HepG2 (cell line): ENCODE data around the gene NDUFB5. TPM values are rescaled to one million over a fixed set of nuclear protein-coding genes. Genes with fewer than 3 reads are reported as not detected.

Experiments
- ATAC-seq: fragments of 200-7000 bp; cut with Tn5 transposase; 3 replicates; pipeline ENCODE4 v1.9.1; 2020; ENCODE audit warnings: mild to moderate bottlenecking, moderate library complexity
- BruUV-seq: library from RNA; stranded (reverse); fragments of 400-500 nt; replicated peaks from 2 replicates; lab custom pipeline; 2021; lab: Mats Ljungman, UMichigan
- CTCF ChIA-PET: fragments of 300-600 bp; formaldehyde crosslinking; extraction: SDS; loops from one replicate; lab custom pipeline; 2021; ENCODE audit warnings: low total read pairs, inconsistent platforms, low intra/inter-chr PET ratio; lab: Yijun Ruan, JAX
- POLR2A ChIA-PET: fragments of 350-600 bp; sonication (Branson Sonifier 250); formaldehyde crosslinking; loops from one replicate; lab custom pipeline; 2020; ENCODE audit warnings: antibody characterized with exemption, inconsistent platforms; lab: Yijun Ruan, JAX
- DNase-seq: peaks from one replicate; pipeline ENCODE4 v3.0.0-alpha.2; 2015; ENCODE audit warnings: low spot score
- FAIRE-seq: peaks from 3 replicates; lab custom pipeline; 2011; peaks lifted over from hg19 to GRCh38; lab: Jason Lieb, UNC
- H2AFZ ChIP-seq: one replicate; pipeline ENCODE4 v1.6.1; 2011; ENCODE audit warnings: low read length, inconsistent platforms
- H3K27ac ChIP-seq: fragments of 300-600 bp; 3 replicates; pipeline ENCODE4 v1.8.0; 2011; ENCODE audit warnings: mixed run types, mild to moderate bottlenecking, mixed read lengths, low read length, inconsistent platforms; ENCODE audit not compliant: insufficient read depth; ENCODE audit errors: extremely low read length
- H3K27me3 ChIP-seq, 2 experiments: fragments of 200-600 bp in 1 of 2; 2 replicates in 1 of 2; 3 replicates in 1 of 2; pipeline versions ENCODE4 v1.6.0 to v1.8.0; 2011; ENCODE audit warnings: low read length in 2 of 2, mild to moderate bottlenecking in 2 of 2, moderate library complexity in 2 of 2, inconsistent platforms in 1 of 2; ENCODE audit not compliant: insufficient read depth in 2 of 2, control insufficient read depth in 1 of 2
- H3K36me3 ChIP-seq, 2 experiments: fragments of 200-600 bp in 1 of 2; replicated peaks in 1 of 2; 2 replicates in 1 of 2; 3 replicates in 1 of 2; pipeline versions ENCODE4 v1.5.1 to v1.8.0; 2011; ENCODE audit warnings: low read length in 2 of 2, inconsistent platforms in 1 of 2; ENCODE audit not compliant: insufficient read depth in 2 of 2, control insufficient read depth in 1 of 2
- H3K4me1 ChIP-seq: 2 replicates; pipeline ENCODE4 v1.5.1; 2012; ENCODE audit warnings: low read length, inconsistent platforms; ENCODE audit not compliant: insufficient read depth
- H3K4me2 ChIP-seq: 2 replicates; pipeline ENCODE4 v1.6.0; 2011; ENCODE audit warnings: low read depth, low read length, inconsistent platforms
- H3K4me3 ChIP-seq, 3 experiments: fragments of 200-600 bp in 1 of 3; sonication (generic), shearing (Covaris generic) in 1 of 3; replicated peaks in 1 of 3; 2 replicates each; pipeline ENCODE4 v1.5.1; 2011 to 2016; ENCODE audit warnings: low read length in 3 of 3, inconsistent platforms in 2 of 3, low read depth in 2 of 3, mild to moderate bottlenecking in 2 of 3, control low read depth in 1 of 3, mixed read lengths in 1 of 3; ENCODE audit not compliant: insufficient read depth in 1 of 3
- H3K79me2 ChIP-seq: one replicate; pipeline ENCODE4 v1.6.1; 2011; ENCODE audit warnings: low read length, inconsistent platforms; ENCODE audit not compliant: insufficient read depth
- H3K9ac ChIP-seq: 2 replicates; pipeline ENCODE4 v1.6.0; 2011; ENCODE audit warnings: mild to moderate bottlenecking, low read depth, low read length, inconsistent platforms; ENCODE audit not compliant: insufficient read depth
- H3K9me3 ChIP-seq: 2 replicates; pipeline ENCODE4 v1.5.1; 2012; ENCODE audit warnings: mild to moderate bottlenecking, low read length
- H4K20me1 ChIP-seq: 2 replicates; pipeline ENCODE4 v1.6.0; 2011; ENCODE audit warnings: inconsistent platforms, mild to moderate bottlenecking, low read length, moderate library complexity; ENCODE audit not compliant: insufficient read depth
- ZFP36L1 ChIP-seq: sonication (generic); formaldehyde crosslinking; IDR thresholded peaks from 2 replicates; pipeline ENCODE4 v1.8.0; 2022; ENCODE audit warnings: mild to moderate bottlenecking, missing genetic modification reagents, moderate library complexity
- ZKSCAN5 ChIP-seq: sonication (generic); formaldehyde crosslinking; IDR thresholded peaks from 2 replicates; pipeline ENCODE4 v1.5.1; 2020; ENCODE audit warnings: mild to moderate bottlenecking, missing genetic modification reagents
- ZNF552 ChIP-seq: sonication (generic); formaldehyde crosslinking; IDR thresholded peaks from 2 replicates; pipeline ENCODE4 v1.9.0; 2022; ENCODE audit warnings: missing genetic modification reagents, mild to moderate bottlenecking, borderline replicate concordance
- WGBS: methylation state at CpG from one replicate; pipeline ENCODE4 v1.1.6; 2017; ENCODE audit warnings: low lambda C conversion rate; 5-methylcytosine and 5-hydroxymethylcytosine counted together
- in situ Hi-C: cut with HindIII; loops from 2 replicates; pipeline ENCODE4 v1.10.0; 2017; ENCODE audit warnings: low pct_unique_long_range_greater_than_20kb; ENCODE audit not compliant: extremely low pct_ligation_motif_present
- intact Hi-C: fragments of 100-400 bp; cut with micrococcal nuclease; formaldehyde crosslinking; loops from one replicate; pipeline ENCODE4 v1.10.0; 2022; ENCODE audit not compliant: unreplicated experiment
- polyA plus RNA-seq, 8 experiments: library from polyadenylated mRNA; depleted of rRNA in 3 of 8; stranded (reverse) in 7 of 8; unstranded in 1 of 8; fragments of >200 nt; fragmentation: Illumina TruSeq in 4 of 8; extraction: Trizol in 4 of 8; gene quantifications; 2 replicates each; pipeline versions ENCODE4 v1.2.1 to v1.2.3, GENCODE V29; 2011 to 2016; ENCODE audit warnings: low read depth in 4 of 8, missing spikeins in 1 of 8, mixed read lengths in 1 of 8; ENCODE audit not compliant: insufficient read depth in 1 of 8
- total RNA-seq, 5 experiments: library from RNA; depleted of rRNA; stranded (reverse); fragments of >200 nt; fragmentation: Illumina TruSeq; extraction: Trizol; gene quantifications; 2 replicates each; pipeline ENCODE4 v1.2.3, GENCODE V29; 2016; ENCODE audit warnings: low read depth in 1 of 5

Gene NDUFB5
- total and polyA plus RNA-seq, 2 of the 13 experiments (the other 11 are each of a cell fraction or from before 2014, with no cell fraction given), result 43.3 to 120 TPM

DNA sequence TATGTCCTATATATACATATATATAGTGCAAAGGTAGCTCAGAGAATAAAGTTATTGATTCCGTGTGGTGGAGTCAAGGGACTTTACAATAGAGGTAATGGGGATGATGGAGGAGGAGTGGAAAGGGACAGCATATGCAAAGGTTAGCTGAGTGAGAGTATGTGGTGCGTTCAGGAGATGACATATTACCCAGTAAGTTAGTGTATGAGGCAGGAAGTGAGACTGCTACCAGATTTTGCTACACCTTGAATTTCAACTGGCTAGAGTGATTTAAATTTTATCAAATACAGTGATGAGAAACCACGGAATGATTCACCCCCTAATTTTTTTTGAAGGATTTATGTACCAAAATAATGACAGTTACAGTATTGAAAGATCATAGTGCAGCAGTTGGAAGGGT is 39.1 kb upstream of the NDUFB5 start:
- no peaks in the 10 kb centered on the region for H4K20me1 ChIP-seq
- H3K79me2 ChIP-seq, result peaks cover 42% of the 10 kb centered on the region
- ChIA-PET POLR2A (no interaction called here), CTCF (no interaction called here)
- H3K4me2 ChIP-seq, result no peak overlapping the region
- H3K4me3 ChIP-seq, result no peak overlapping the region
- H2AFZ ChIP-seq, result no peak overlapping the region
- FAIRE-seq, result no peak
- WGBS, result 95% methylated on average over 3 of the region's 3 CpGs
- no TSS peak for BruUV-seq
- H3K9me3 ChIP-seq, result no peaks in the 10 kb centered on the region
- in situ Hi-C loops (loop anchor here (25.0 kb wide), 1 partner anchor 428 kb away; the partner anchor contains the start of gene PIK3CA), intact Hi-C loops (no loop called here)
- H3K27me3 ChIP-seq, result no peaks in the 10 kb centered on the region
- no peak for ATAC-seq
- no peak for DNase-seq
- peaks cover 1 to 12% of the 10 kb centered on the region in 2 experiments; a peak in 4 of 5 replicates for H3K36me3 ChIP-seq
- H3K27ac ChIP-seq, result no peak overlapping the region
- no peak overlapping the region for H3K9ac ChIP-seq
- H3K4me1 ChIP-seq, result peaks cover 23% of the 10 kb centered on the region
- no peak for TF ChIP-seq ZNF552
- TF ChIP-seq ZKSCAN5, result no peak

DNA sequence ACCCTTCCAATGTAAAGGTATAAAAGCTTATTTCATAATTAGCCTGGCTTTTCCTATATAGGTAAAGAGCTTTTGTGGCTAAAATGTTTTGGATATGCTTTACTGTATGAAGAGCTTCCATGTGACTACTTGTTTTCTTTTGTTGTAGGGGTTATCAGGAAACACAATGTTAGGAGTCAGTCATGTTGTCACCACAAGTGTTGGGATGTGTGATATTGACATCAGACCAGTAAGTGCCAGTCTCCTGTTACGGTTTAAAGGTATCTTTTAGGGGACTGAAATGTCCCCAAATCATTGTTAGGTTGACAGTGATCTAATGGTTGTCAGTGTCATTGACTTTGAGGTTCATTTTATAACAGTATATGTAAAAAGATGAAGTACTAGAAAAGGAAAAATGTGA is 23.6 kb upstream of the NDUFB5 start:
- H3K27ac ChIP-seq, result no peak overlapping the region
- ChIA-PET POLR2A (no interaction called here), CTCF (no interaction called here)
- H2AFZ ChIP-seq, result no peak overlapping the region
- TF ChIP-seq ZFP36L1 (CRISPR knock-in tag), result no peak
- H3K36me3 ChIP-seq, result peaks cover 8 to 49% of the 10 kb centered on the region in 2 experiments
- BruUV-seq, result no TSS peak
- FAIRE-seq (no peak), DNase-seq (no peak), ATAC-seq (no peak)
- H3K9me3 ChIP-seq, result no peaks in the 10 kb centered on the region
- intact Hi-C loops, result no loop called here
- no peak overlapping the region for H3K4me3 ChIP-seq
- in situ Hi-C loops, result no loop called here
- H3K4me2 ChIP-seq, result no peak overlapping the region
- 100% methylated on average over 1 of the region's 1 CpG for WGBS
- H3K9ac ChIP-seq, result no peak overlapping the region
- no peaks in the 10 kb centered on the region for H3K79me2 ChIP-seq
- H3K27me3 ChIP-seq, result no peaks in the 10 kb centered on the region
- no peaks in the 10 kb centered on the region for H4K20me1 ChIP-seq
- H3K4me1 ChIP-seq, result no peaks in the 10 kb centered on the region
